T-helper 2 cell treated with Interferon-gamma antibody and Interleukin-4, amounts not matched to agents 5 μg/mL and 100 μg/mL, for 36 hours (primary cell): ENCODE measurements around the gene CSNK1G2.
A peak's percentile ranks its signal among the peaks of the same experiment; 100 is the strongest.

Source experiments
- DNase-seq: peaks from one replicate; pipeline ENCODE4 v3.0.0; 2021; ENCODE audit warnings: low spot score
- H3K27ac Mint-ChIP-seq: one replicate; pipeline ENCODE4 v1.8.0; 2021; ENCODE audit warnings: mild to moderate bottlenecking, mixed read lengths
- H3K27me3 Mint-ChIP-seq: one replicate; pipeline ENCODE4 v1.8.0; 2021; ENCODE audit warnings: low read depth, mixed read lengths
- H3K36me3 Mint-ChIP-seq: one replicate; pipeline ENCODE4 v1.8.0; 2021; ENCODE audit warnings: low read depth, mixed read lengths
- H3K4me1 Mint-ChIP-seq: one replicate; pipeline ENCODE4 v1.8.0; 2021; ENCODE audit warnings: low read depth, mixed read lengths
- H3K4me3 Mint-ChIP-seq: one replicate; pipeline ENCODE4 v1.8.0; 2022; ENCODE audit warnings: mild to moderate bottlenecking, moderate library complexity, mixed read lengths
- H3K9me3 Mint-ChIP-seq: one replicate; pipeline ENCODE4 v1.8.0; 2021; ENCODE audit warnings: mixed read lengths

CSNK1G2 gene

GRCh38 chr19:1944088-1944915 is 3.3 kb downstream of the CSNK1G2 start:
- H3K27ac Mint-ChIP-seq, result no peak overlapping the region
- H3K9me3 Mint-ChIP-seq, result no peaks in the 10 kb centered on the region
- peak overlapping the region; percentile 67 for H3K4me3 Mint-ChIP-seq
- no peak for DNase-seq
- peaks cover 24% of the 10 kb centered on the region for H3K4me1 Mint-ChIP-seq
- peaks cover 20% of the 10 kb centered on the region for H3K36me3 Mint-ChIP-seq
- H3K27me3 Mint-ChIP-seq, result no peaks in the 10 kb centered on the region

DNA sequence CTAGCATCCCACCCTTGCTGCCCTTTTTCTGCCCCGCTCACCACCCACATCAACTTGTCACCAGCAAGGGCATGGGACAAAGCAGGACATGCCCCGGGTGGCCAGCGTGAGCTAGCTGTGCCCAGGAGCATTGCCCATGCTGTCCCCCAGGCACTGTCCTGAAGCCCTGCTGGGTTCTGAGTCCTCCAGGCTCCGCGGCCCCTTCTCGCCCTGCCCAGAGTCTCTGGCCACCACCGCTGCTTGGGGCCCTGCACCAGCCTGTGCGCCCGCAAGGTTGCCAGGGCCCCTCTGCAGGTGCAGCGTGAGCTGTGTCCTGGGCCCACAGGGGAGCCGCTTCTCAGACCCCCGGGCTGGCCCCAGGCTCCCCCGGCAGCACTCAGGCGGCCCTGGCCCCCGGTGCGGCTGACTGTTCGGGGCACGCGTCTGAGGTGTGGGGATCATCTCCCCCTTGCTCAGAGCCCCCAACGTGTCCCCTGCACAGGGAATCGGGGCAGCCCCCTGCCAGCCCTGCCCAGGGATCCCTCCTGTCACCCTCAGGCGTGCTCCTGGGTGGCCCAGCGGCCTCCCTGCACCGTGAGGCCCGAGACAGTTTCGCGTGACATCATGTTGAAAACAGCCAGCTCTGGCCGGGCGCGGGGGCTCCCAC is 4.1 kb downstream of the CSNK1G2 start:
- no peaks in the 10 kb centered on the region for H3K27me3 Mint-ChIP-seq
- H3K4me3 Mint-ChIP-seq, result peak overlapping the region; percentile 29
- no peaks in the 10 kb centered on the region for H3K9me3 Mint-ChIP-seq
- DNase-seq, result no peak
- H3K4me1 Mint-ChIP-seq, result peaks cover 18% of the 10 kb centered on the region
- peaks cover 19% of the 10 kb centered on the region for H3K36me3 Mint-ChIP-seq
- H3K27ac Mint-ChIP-seq, result no peak overlapping the region

- Mint-ChIP-seq H3K27me3 (no peaks in the 10 kb centered on the region), H3K4me1 (peaks cover 14% of the 10 kb centered on the region), H3K27ac (no peak overlapping the region), H3K4me3 (no peak overlapping the region), H3K36me3 (peaks cover 22% of the 10 kb centered on the region), H3K9me3 (no peaks in the 10 kb centered on the region)
- no peak for DNase-seq
Observed at GRCh38 chr19:1945899-1946298, 4.9 kb downstream of the CSNK1G2 start.

DNA sequence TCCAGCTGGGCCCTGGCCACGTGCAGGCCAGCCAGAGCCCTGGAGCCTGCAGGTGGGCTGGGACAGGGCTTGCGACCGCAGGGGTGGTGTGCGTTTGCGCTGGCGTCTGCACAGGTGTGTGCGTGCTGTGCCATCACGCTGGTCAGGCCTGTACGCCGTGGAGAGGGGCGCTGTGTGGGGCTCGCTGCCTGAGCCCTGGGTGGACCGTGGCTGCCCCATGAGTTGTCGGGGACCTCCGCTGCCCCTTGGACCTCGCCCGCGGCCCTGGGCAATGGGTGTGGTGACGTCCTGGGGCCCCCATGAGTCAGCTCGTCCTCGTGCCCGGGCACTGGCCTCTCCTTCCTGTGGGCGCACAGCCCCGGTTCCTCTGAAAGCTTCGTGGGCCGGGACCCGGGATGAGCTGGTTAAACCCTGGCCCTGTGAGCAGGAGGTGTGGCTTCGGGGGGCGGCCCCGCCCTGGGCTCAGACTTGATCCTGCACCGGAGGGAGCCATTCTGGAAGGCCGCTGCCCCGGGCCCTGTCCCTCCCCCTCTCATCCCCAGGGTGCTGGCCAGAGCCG is 6.8 kb downstream of the CSNK1G2 start:
- H3K27me3 Mint-ChIP-seq, result no peaks in the 10 kb centered on the region
- H3K27ac Mint-ChIP-seq, result no peak overlapping the region
- H3K4me3 Mint-ChIP-seq, result no peak overlapping the region
- H3K9me3 Mint-ChIP-seq, result no peaks in the 10 kb centered on the region
- peaks cover 12% of the 10 kb centered on the region for H3K4me1 Mint-ChIP-seq
- peaks cover 17% of the 10 kb centered on the region for H3K36me3 Mint-ChIP-seq
- no peak for DNase-seq

DNA sequence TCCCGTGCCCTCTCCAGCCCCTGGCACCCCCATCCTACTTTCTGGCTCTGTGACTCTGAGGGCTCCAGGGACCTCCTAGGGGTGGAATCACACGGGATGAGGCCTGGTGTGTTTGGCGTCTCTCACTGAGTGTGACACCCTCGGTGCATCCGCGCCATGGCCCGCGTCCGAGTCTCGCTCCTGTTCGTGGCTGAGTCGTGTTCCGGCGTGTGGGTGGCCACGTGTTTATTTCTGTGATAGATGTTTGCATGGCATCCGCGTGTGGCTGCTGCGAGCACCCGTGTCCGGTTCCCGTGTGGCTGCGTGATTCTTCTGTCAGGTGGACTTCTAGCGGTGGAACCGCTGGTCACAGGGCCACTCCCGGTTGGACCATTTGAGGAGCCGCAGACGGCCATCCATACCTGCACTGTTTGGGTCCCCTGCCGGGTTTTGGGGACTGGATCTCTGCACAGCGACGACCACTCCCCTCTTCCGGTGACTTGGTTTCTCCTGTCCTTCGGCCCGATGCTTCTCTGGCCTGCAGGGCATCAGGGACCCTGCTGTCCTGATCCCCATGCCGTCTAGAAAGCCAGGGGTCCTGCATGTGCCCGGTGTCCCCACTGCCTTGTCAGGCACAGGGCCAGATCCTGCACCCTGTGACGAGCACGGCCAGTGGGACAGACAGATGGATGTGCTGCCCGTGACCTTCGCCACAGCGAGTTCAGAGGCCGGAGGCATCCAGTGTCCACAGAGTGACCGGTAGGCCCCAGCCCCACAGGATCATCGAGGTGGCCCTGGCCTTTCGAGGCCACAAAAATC is 8.5 kb downstream of the CSNK1G2 start:
- no peak overlapping the region for H3K27ac Mint-ChIP-seq
- peaks cover 3% of the 10 kb centered on the region for H3K4me1 Mint-ChIP-seq
- H3K36me3 Mint-ChIP-seq, result peaks cover 10% of the 10 kb centered on the region
- no peak for DNase-seq
- H3K27me3 Mint-ChIP-seq, result no peaks in the 10 kb centered on the region
- no peaks in the 10 kb centered on the region for H3K9me3 Mint-ChIP-seq
- no peak overlapping the region for H3K4me3 Mint-ChIP-seq

- Mint-ChIP-seq H3K27me3 (no peaks in the 10 kb centered on the region), H3K36me3 (peaks cover 10% of the 10 kb centered on the region), H3K4me3 (no peak overlapping the region), H3K9me3 (no peaks in the 10 kb centered on the region), H3K27ac (no peak overlapping the region), H3K4me1 (peaks cover 3% of the 10 kb centered on the region)
- DNase-seq, result no peak
Observed at GRCh38 chr19:1950640-1951039, 9.7 kb downstream of the CSNK1G2 start.

GRCh38 chr19:1952635-1953034 is 11.7 kb downstream of the CSNK1G2 start:
- Mint-ChIP-seq H3K27me3 (no peaks in the 10 kb centered on the region), H3K4me3 (no peak overlapping the region), H3K27ac (no peak overlapping the region), H3K4me1 (no peaks in the 10 kb centered on the region), H3K36me3 (peaks cover 7% of the 10 kb centered on the region), H3K9me3 (no peaks in the 10 kb centered on the region)
- no peak for DNase-seq

DNA sequence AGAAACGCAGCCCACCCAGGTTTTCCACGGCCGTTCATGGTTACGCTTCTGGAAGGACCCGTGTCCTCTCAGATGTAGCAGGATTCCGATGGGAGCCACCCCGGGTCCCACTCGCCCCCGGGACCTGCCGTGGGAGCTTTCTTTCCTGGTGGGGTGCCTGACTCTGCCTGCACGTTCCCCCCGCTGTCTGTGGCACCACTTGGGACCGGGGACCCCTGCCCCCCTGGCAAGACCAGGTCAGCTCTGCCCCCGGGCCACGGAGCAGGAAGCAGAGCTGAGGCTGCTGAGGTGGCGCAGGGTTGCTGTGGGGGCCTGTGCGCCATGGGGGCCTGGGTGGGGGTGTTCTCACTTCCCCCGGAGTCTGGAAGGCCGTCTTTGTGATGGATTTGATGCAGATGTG is 12.1 kb downstream of the CSNK1G2 start:
- Mint-ChIP-seq H3K4me1 (no peaks in the 10 kb centered on the region), H3K9me3 (no peaks in the 10 kb centered on the region), H3K27me3 (no peaks in the 10 kb centered on the region), H3K27ac (no peak overlapping the region), H3K4me3 (no peak overlapping the region), H3K36me3 (peaks cover 7% of the 10 kb centered on the region)
- DNase-seq, result no peak

DNA sequence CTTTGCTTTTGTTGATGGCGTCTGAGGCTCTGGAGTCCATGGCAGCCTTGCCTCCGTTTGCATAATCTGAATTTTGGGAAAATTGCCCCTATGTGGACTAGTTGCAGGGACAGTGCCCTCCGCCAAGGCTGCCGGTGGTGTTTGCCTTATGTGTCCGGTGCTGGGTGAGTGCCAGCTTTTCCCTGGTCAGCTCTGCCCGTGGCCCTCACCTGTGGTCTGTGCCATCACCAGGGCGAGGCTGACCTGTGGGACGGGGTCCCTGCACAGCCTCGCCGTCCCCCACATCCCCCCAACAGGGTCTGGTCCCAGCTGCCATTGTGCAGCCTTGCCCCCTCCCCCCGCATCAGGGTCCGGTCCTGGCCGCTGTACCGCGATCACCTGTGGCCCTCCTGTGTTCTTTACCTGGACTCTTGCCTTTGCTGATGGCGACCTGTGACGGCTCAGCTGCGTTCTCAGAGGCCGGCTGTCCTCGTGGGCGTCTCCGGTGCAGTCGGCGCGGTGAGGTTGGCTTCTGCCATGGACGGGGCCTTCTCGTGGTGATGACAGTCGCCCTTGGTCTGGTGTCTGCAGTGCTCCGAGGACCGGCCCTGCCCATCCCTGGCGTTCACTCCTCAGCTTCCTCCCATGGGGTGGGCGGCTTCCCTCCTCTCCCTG is 12.6 kb downstream of the CSNK1G2 start:
- no peaks in the 10 kb centered on the region for H3K4me1 Mint-ChIP-seq

DNA sequence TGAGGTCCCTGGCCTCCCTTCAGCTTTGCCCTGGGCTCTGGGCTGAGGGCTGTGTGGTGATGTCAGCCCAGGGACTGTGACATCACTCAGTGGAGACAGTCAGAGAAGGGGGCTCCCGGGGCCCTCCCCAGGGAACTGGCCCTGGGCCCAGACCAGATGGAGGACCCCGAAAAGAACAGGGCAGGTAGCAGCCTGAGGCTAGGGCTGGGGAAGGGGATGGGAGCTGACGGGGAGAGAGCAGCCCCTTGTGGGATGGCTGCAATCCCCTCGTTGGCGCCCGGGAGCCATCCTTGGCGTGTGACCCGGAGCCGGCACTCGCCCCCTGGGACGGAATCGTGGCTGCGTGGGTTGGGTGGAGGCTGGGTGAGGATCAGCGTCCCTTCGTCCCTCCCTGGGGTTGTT is 13.6 kb downstream of the CSNK1G2 start:
- Mint-ChIP-seq H3K4me3 (no peak overlapping the region), H3K27ac (no peak overlapping the region), H3K9me3 (no peaks in the 10 kb centered on the region), H3K27me3 (no peaks in the 10 kb centered on the region), H3K4me1 (no peaks in the 10 kb centered on the region), H3K36me3 (peaks cover 3% of the 10 kb centered on the region)
- no peak for DNase-seq

More for the DNA sequence above, 12.6 kb downstream of the CSNK1G2 start:
- Mint-ChIP-seq H3K9me3 (no peaks in the 10 kb centered on the region), H3K4me3 (no peak overlapping the region), H3K36me3 (peaks cover 7% of the 10 kb centered on the region), H3K27me3 (no peaks in the 10 kb centered on the region), H3K27ac (no peak overlapping the region)
- DNase-seq, result no peak

- peaks cover under 1% of the 10 kb centered on the region for H3K36me3 Mint-ChIP-seq
- no peak overlapping the region for H3K27ac Mint-ChIP-seq
- no peaks in the 10 kb centered on the region for H3K27me3 Mint-ChIP-seq
- H3K9me3 Mint-ChIP-seq, result no peaks in the 10 kb centered on the region
- no peak for DNase-seq
- no peak overlapping the region for H3K4me3 Mint-ChIP-seq
- H3K4me1 Mint-ChIP-seq, result no peaks in the 10 kb centered on the region
Observed at GRCh38 chr19:1955171-1956121, 14.5 kb downstream of the CSNK1G2 start.

DNA sequence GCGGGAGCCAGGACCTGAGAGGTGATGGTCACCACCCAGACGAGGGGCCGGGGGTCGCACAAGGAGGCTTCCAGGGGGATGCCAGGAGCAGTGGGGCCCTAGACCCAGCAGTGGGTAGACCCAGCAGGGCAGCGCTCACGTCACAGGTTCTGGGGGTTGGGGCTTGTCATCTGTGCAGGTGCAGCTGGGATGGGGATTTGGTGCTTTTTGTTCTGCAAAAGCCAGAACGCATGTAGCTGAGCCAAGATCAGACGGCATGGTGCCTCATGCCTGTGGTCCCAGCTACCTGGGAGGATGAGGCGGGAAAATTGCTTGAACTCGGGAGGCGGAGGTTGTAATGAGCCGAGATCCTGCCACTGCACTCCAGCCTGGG is 15.1 kb downstream of the CSNK1G2 start:
- Mint-ChIP-seq H3K27me3 (no peaks in the 10 kb centered on the region), H3K9me3 (no peaks in the 10 kb centered on the region), H3K27ac (no peak overlapping the region), H3K36me3 (no peaks in the 10 kb centered on the region), H3K4me3 (no peak overlapping the region), H3K4me1 (no peaks in the 10 kb centered on the region)
- no peak for DNase-seq
